ENCODE data around the gene A3GALT2.

Gene A3GALT2

GRCh38 chr1:33288976-33289857, 31.7 kb downstream of the A3GALT2 start:
- H3K4me1 ChIP-seq (ENCODE audit: low read depth, poor library complexity, severe bottlenecking), result no peaks in the 10 kb centered on the region
- TF ChIP-seq, protein P1, sequence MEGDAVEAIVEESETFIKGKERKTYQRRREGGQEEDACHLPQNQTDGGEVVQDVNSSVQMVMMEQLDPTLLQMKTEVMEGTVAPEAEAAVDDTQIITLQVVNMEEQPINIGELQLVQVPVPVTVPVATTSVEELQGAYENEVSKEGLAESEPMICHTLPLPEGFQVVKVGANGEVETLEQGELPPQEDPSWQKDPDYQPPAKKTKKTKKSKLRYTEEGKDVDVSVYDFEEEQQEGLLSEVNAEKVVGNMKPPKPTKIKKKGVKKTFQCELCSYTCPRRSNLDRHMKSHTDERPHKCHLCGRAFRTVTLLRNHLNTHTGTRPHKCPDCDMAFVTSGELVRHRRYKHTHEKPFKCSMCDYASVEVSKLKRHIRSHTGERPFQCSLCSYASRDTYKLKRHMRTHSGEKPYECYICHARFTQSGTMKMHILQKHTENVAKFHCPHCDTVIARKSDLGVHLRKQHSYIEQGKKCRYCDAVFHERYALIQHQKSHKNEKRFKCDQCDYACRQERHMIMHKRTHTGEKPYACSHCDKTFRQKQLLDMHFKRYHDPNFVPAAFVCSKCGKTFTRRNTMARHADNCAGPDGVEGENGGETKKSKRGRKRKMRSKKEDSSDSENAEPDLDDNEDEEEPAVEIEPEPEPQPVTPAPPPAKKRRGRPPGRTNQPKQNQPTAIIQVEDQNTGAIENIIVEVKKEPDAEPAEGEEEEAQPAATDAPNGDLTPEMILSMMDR (conservative IDR thresholded peaks at IDR 0.05; ENCODE audit: low read depth, low read length), result no peak
- no peaks in the 10 kb centered on the region for H4K20me1 ChIP-seq (ENCODE audit: insufficient read depth)
- H3K27ac ChIP-seq, result no peak overlapping the region
- H3K79me2 ChIP-seq (ENCODE audit: insufficient read depth, low read depth), result no peaks in the 10 kb centered on the region
- H3K27me3 ChIP-seq (ENCODE audit: insufficient read depth, low read depth), result no peaks in the 10 kb centered on the region
- no peak overlapping the region for H3K4me2 ChIP-seq
- H3K4me3 ChIP-seq (IDR thresholded peaks at IDR 0.05; ENCODE audit: insufficient read depth, low read depth, low read length), result no peak overlapping the region
- no peaks in the 10 kb centered on the region for H3K36me3 ChIP-seq (ENCODE audit: insufficient read depth)
- no peak overlapping the region for H3K9ac ChIP-seq
- no peak overlapping the region for H2AFZ ChIP-seq (ENCODE audit: low read depth)

- Histone ChIP-seq H3K4me3 (IDR thresholded peaks at IDR 0.05; ENCODE audit: insufficient read depth, low read depth, low read length) (no peak overlapping the region), H3K79me2 (ENCODE audit: insufficient read depth, low read depth) (no peaks in the 10 kb centered on the region), H3K36me3 (ENCODE audit: insufficient read depth) (no peaks in the 10 kb centered on the region), H4K20me1 (ENCODE audit: insufficient read depth) (no peaks in the 10 kb centered on the region), H3K27ac (no peak overlapping the region), H3K27me3 (ENCODE audit: insufficient read depth, low read depth) (no peaks in the 10 kb centered on the region), H3K9ac (no peak overlapping the region), H3K4me2 (no peak overlapping the region), H2AFZ (ENCODE audit: low read depth) (no peak overlapping the region), H3K4me1 (ENCODE audit: low read depth, poor library complexity, severe bottlenecking) (no peaks in the 10 kb centered on the region)
- TF ChIP-seq, protein P1 (conservative IDR thresholded peaks at IDR 0.05; ENCODE audit: low read depth, low read length), result no peak
These were observed 33.6 kb downstream of the A3GALT2 start for GRCh38 chr1:33287317-33287716.

GRCh38 chr1:33286451-33287185, 34.3 kb downstream of the A3GALT2 start:
- Histone ChIP-seq H2AFZ (ENCODE audit: low read depth) (no peak overlapping the region), H3K79me2 (ENCODE audit: insufficient read depth, low read depth) (no peaks in the 10 kb centered on the region), H3K27me3 (ENCODE audit: insufficient read depth, low read depth) (no peaks in the 10 kb centered on the region), H4K20me1 (ENCODE audit: insufficient read depth) (no peaks in the 10 kb centered on the region), H3K9ac (no peak overlapping the region), H3K4me2 (no peak overlapping the region), H3K27ac (no peak overlapping the region), H3K4me3 (IDR thresholded peaks at IDR 0.05; ENCODE audit: insufficient read depth, low read depth, low read length) (no peak overlapping the region), H3K36me3 (ENCODE audit: insufficient read depth) (no peaks in the 10 kb centered on the region), H3K4me1 (ENCODE audit: low read depth, poor library complexity, severe bottlenecking) (no peaks in the 10 kb centered on the region)
- TF ChIP-seq, protein P1 (conservative IDR thresholded peaks at IDR 0.05; ENCODE audit: low read depth, low read length), result no peak

DNA sequence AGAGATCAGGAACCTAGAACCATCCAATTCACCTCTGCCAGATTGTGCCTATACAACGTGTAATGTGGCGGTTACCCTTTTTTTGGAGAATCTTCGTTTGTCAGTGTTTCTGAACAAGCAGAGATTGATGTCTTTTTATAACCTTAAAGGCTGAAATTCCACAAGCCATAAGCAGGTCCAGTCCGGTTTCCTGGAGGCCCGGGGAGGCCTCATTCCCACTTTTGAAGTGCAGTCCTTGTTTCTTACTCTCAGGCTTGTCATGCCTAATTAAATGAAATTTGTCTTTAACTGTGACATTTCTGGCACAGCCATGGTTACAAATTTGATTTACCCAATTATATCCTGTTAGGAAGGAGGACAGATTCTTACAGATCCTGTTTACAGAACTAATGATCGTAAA, 36.8 kb downstream of the A3GALT2 start:
- H3K79me2 ChIP-seq (ENCODE audit: insufficient read depth, low read depth), result no peaks in the 10 kb centered on the region
- no peak overlapping the region for H3K4me3 ChIP-seq (IDR thresholded peaks at IDR 0.05; ENCODE audit: insufficient read depth, low read depth, low read length)
- no peak overlapping the region for H3K4me2 ChIP-seq
- no peaks in the 10 kb centered on the region for H4K20me1 ChIP-seq (ENCODE audit: insufficient read depth)
- H2AFZ ChIP-seq (ENCODE audit: low read depth), result no peak overlapping the region
- no peak overlapping the region for H3K27ac ChIP-seq
- H3K36me3 ChIP-seq (ENCODE audit: insufficient read depth), result no peaks in the 10 kb centered on the region
- no peaks in the 10 kb centered on the region for H3K27me3 ChIP-seq (ENCODE audit: insufficient read depth, low read depth)
- H3K9ac ChIP-seq, result no peak overlapping the region
- no peaks in the 10 kb centered on the region for H3K4me1 ChIP-seq (ENCODE audit: low read depth, poor library complexity, severe bottlenecking)
- TF ChIP-seq, protein P1 (conservative IDR thresholded peaks at IDR 0.05; ENCODE audit: low read depth, low read length), result no peak

Measured in KMS-11 (cell line).